GM23248 (cell line): ENCODE measurements around the gene PSEN2. TPM values are rescaled to one million over a fixed set of nuclear protein-coding genes. Genes with fewer than 3 reads are reported as not detected.

Experiments used
- DNase-seq: peaks from one replicate; pipeline ENCODE4 v3.0.0-alpha.2; 2015
- H2AFZ ChIP-seq: fragments of 200-600 bp; sonication (generic); 2 replicates; pipeline ENCODE4 v1.6.1; 2016; ENCODE audit warnings: antibody characterized with exemption
- H3F3A ChIP-seq: fragments of 200-600 bp; sonication (generic); 2 replicates; pipeline ENCODE4 v1.6.1; 2016; ENCODE audit warnings: mild to moderate bottlenecking, antibody characterized with exemption, mixed run types; ENCODE audit not compliant: insufficient read depth
- H3K27ac ChIP-seq: fragments of 200-600 bp; sonication (generic); 2 replicates; pipeline ENCODE4 v1.5.1; 2016; ENCODE audit warnings: mild to moderate bottlenecking
- H3K27me3 ChIP-seq: fragments of 200-600 bp; sonication (generic); replicated peaks from 2 replicates; pipeline ENCODE4 v1.6.1; 2016; ENCODE audit warnings: mild to moderate bottlenecking; ENCODE audit not compliant: insufficient read depth
- H3K36me3 ChIP-seq: fragments of 200-600 bp; sonication (generic); 2 replicates; pipeline ENCODE4 v1.6.1; 2016; ENCODE audit warnings: low read depth, mild to moderate bottlenecking
- H3K4me1 ChIP-seq: fragments of 200-600 bp; sonication (generic); 2 replicates; pipeline ENCODE4 v1.6.1; 2016; ENCODE audit warnings: mild to moderate bottlenecking; ENCODE audit not compliant: insufficient read depth
- H3K4me2 ChIP-seq: fragments of 200-600 bp; sonication (generic); one replicate; pipeline ENCODE4 v1.6.1; 2016; ENCODE audit warnings: mild to moderate bottlenecking; ENCODE audit not compliant: unreplicated experiment
- H3K4me3 ChIP-seq: fragments of 200-600 bp; sonication (generic); 2 replicates; pipeline ENCODE4 v1.5.1; 2016; ENCODE audit warnings: mild to moderate bottlenecking
- H3K79me2 ChIP-seq: fragments of 200-600 bp; sonication (generic); 2 replicates; pipeline ENCODE4 v1.6.1; 2016; ENCODE audit warnings: mild to moderate bottlenecking; ENCODE audit not compliant: insufficient read depth
- H3K9ac ChIP-seq: fragments of 200-600 bp; sonication (generic); 2 replicates; pipeline ENCODE4 v1.6.1; 2016; ENCODE audit warnings: mild to moderate bottlenecking
- H3K9me2 ChIP-seq: fragments of 200-600 bp; sonication (generic); 2 replicates; pipeline ENCODE4 v1.6.1; 2016; ENCODE audit warnings: mixed run types, mild to moderate bottlenecking, moderate library complexity; ENCODE audit not compliant: insufficient read depth
- H3K9me3 ChIP-seq: fragments of 200-600 bp; sonication (generic); one replicate; pipeline ENCODE4 v1.6.1; 2017; ENCODE audit warnings: low read depth
- H4K20me1 ChIP-seq: fragments of 200-600 bp; sonication (generic); 2 replicates; pipeline ENCODE4 v1.6.0; 2016; ENCODE audit not compliant: insufficient read depth
- EZH2 ChIP-seq: fragments of 200-600 bp; sonication (generic); IDR thresholded peaks from 2 replicates; pipeline ENCODE4 v1.6.1; 2018; ENCODE audit warnings: antibody characterized with exemption, mild to moderate bottlenecking; ENCODE audit not compliant: insufficient read depth, poor library complexity, severe bottlenecking
- EZH2phosphoT487 ChIP-seq: fragments of 200-600 bp; sonication (generic); IDR thresholded peaks from 2 replicates; pipeline ENCODE4 v1.6.1; 2018; ENCODE audit warnings: antibody characterized with exemption, moderate library complexity, mild to moderate bottlenecking, low read depth; ENCODE audit not compliant: insufficient read depth
- whole genome bisulfite sequencing, 2 experiments: methylation state at CpG; one replicate each; pipeline ENCODE4 v1.1.6; 2015 to 2017; ENCODE audit warnings: low lambda C conversion rate in 2 of 2, low coverage in 1 of 2; ENCODE audit errors: missing lambda C conversion rate in 2 of 2; 5-methylcytosine and 5-hydroxymethylcytosine counted together
- in situ Hi-C: fragments of 300-500 bp; cut with MboI; formaldehyde crosslinking; loops from 2 replicates; pipeline ENCODE4 v1.15.0; 2020
- polyA plus RNA-seq: library from polyadenylated mRNA; unstranded; fragments of >200 nt; fragmentation: Nextera tagmentation; extraction: Ambion mirVana; gene quantifications from 2 replicates; pipeline ENCODE4 v1.2.1, GENCODE V29; 2016
- total RNA-seq: library from RNA; depleted of rRNA; stranded (reverse); fragments of >200 nt; shearing (Covaris generic); gene quantifications from 2 replicates; pipeline ENCODE4 v1.2.3, GENCODE V29; 2014

PSEN2 gene
- total and polyA plus RNA-seq, 2 experiments from 2014 or later = 7.5 to 13.9 TPM

GRCh38 chr1:226863446-226863845, 7.0 kb upstream of the PSEN2 start:
- no peaks in the 10 kb centered on the region for H3F3A ChIP-seq
- H4K20me1 ChIP-seq = no peaks in the 10 kb centered on the region
- H3K4me1 ChIP-seq = peaks cover 9% of the 10 kb centered on the region
- H3K79me2 ChIP-seq = no peaks in the 10 kb centered on the region
- 11 to 13% methylated on average over 5 of the region's 5 CpGs for WGBS, 2 experiments
- in situ Hi-C loops = no loop called here
- no peak overlapping the region for H3K9ac ChIP-seq
- H3K27ac ChIP-seq = peak overlapping the region; percentile 6; the same call in 1 of the 2 replicates
- no peaks in the 10 kb centered on the region for H3K27me3 ChIP-seq
- no peaks in the 10 kb centered on the region for H3K9me2 ChIP-seq
- TF ChIP-seq EZH2phosphoT487 = no peak
- TF ChIP-seq EZH2 = no peak
- DNase-seq = peak; percentile 75
- H3K9me3 ChIP-seq = no peaks in the 10 kb centered on the region
- no peak overlapping the region for H3K4me3 ChIP-seq
- H3K4me2 ChIP-seq = peak overlapping the region; percentile 45
- peak overlapping the region; percentile 40; the same call in 1 of the 2 replicates for H2AFZ ChIP-seq
- no peaks in the 10 kb centered on the region for H3K36me3 ChIP-seq

- peaks cover 9% of the 10 kb centered on the region for H3K4me1 ChIP-seq
- no peak overlapping the region for H3K4me2 ChIP-seq
- H3F3A ChIP-seq = no peaks in the 10 kb centered on the region
- H4K20me1 ChIP-seq = no peaks in the 10 kb centered on the region
- H3K9me2 ChIP-seq = no peaks in the 10 kb centered on the region
- no peak overlapping the region for H3K27ac ChIP-seq
- no peaks in the 10 kb centered on the region for H3K36me3 ChIP-seq
- no peaks in the 10 kb centered on the region for H3K27me3 ChIP-seq
- H2AFZ ChIP-seq = no peak overlapping the region
- H3K9me3 ChIP-seq = no peaks in the 10 kb centered on the region
- H3K4me3 ChIP-seq = no peak overlapping the region
- no peak overlapping the region for H3K9ac ChIP-seq
- H3K79me2 ChIP-seq = no peaks in the 10 kb centered on the region
- WGBS, 2 experiments = 96 to 99% methylated on average over 4 of the region's 4 CpGs
- no peak for DNase-seq
- in situ Hi-C loops = no loop called here
- no peak for TF ChIP-seq EZH2
- TF ChIP-seq EZH2phosphoT487 = no peak
These were observed 6.1 kb upstream of the PSEN2 start for GRCh38 chr1:226864311-226864710.

GRCh38 chr1:226865590-226865989, 4.8 kb upstream of the PSEN2 start:
- H3K4me3 ChIP-seq = no peak overlapping the region
- no peaks in the 10 kb centered on the region for H3F3A ChIP-seq
- no peaks in the 10 kb centered on the region for H3K27me3 ChIP-seq
- H3K4me2 ChIP-seq = no peak overlapping the region
- WGBS, 2 experiments = 58 to 64% methylated on average over 4 of the region's 4 CpGs
- no peaks in the 10 kb centered on the region for H3K79me2 ChIP-seq
- H3K27ac ChIP-seq = no peak overlapping the region
- no peaks in the 10 kb centered on the region for H3K9me3 ChIP-seq
- H3K9ac ChIP-seq = no peak overlapping the region
- H3K4me1 ChIP-seq = peaks cover 9% of the 10 kb centered on the region
- DNase-seq = no peak
- H4K20me1 ChIP-seq = no peaks in the 10 kb centered on the region
- no peaks in the 10 kb centered on the region for H3K9me2 ChIP-seq
- H2AFZ ChIP-seq = no peak overlapping the region
- no peak for TF ChIP-seq EZH2
- no peak for TF ChIP-seq EZH2phosphoT487
- in situ Hi-C loops = no loop called here
- no peaks in the 10 kb centered on the region for H3K36me3 ChIP-seq

GRCh38 chr1:226867461-226868054, 2.9 kb upstream of the PSEN2 start:
- H3K4me3 ChIP-seq = no peak overlapping the region
- no peaks in the 10 kb centered on the region for H3K36me3 ChIP-seq
- in situ Hi-C loops = no loop called here
- no peaks in the 10 kb centered on the region for H3F3A ChIP-seq
- H3K4me1 ChIP-seq = peaks cover 13% of the 10 kb centered on the region
- no peak for DNase-seq
- H3K9me3 ChIP-seq = no peaks in the 10 kb centered on the region
- WGBS, 2 experiments = 88 to 89% methylated on average over 6 of the region's 6 CpGs
- H3K27ac ChIP-seq = no peak overlapping the region
- no peak overlapping the region for H2AFZ ChIP-seq
- no peaks in the 10 kb centered on the region for H3K27me3 ChIP-seq
- no peak overlapping the region for H3K4me2 ChIP-seq
- TF ChIP-seq EZH2phosphoT487 = no peak
- TF ChIP-seq EZH2 = no peak
- no peaks in the 10 kb centered on the region for H3K79me2 ChIP-seq
- no peak overlapping the region for H3K9ac ChIP-seq
- H4K20me1 ChIP-seq = no peaks in the 10 kb centered on the region
- no peaks in the 10 kb centered on the region for H3K9me2 ChIP-seq
